CD4-positive, alpha-beta memory T cell (primary cell): Measurements from ENCODE around the gene MAN1C1. TPM values are rescaled to one million over a fixed set of nuclear protein-coding genes. Genes with fewer than 3 reads are reported as not detected.

ENCODE experiments used
- CTCF ChIA-PET: fragments of 350-600 bp; sonication (Branson Sonifier 250); formaldehyde crosslinking; loops from one replicate; lab custom pipeline; 2021; ENCODE audit warnings: inconsistent platforms; ENCODE audit not compliant: partially characterized antibody; lab: Charles Lee
- POLR2A ChIA-PET: fragments of 350-600 bp; sonication (Branson Sonifier 250); formaldehyde crosslinking; loops from one replicate; lab custom pipeline; 2021; ENCODE audit not compliant: partially characterized antibody; lab: Charles Lee
- DNase-seq, 5 donors: peaks; one replicate each; pipeline versions ENCODE4 v3.0.0 to v3.0.0-alpha.2; 2020 to 2022; ENCODE audit warnings: mixed read lengths in 1 of 5
- H3K27ac ChIP-seq: one replicate; pipeline ENCODE4 v1.7.0; 2013; ENCODE audit warnings: low read depth, low read length
- H3K27me3 ChIP-seq: 2 replicates; pipeline ENCODE4 v1.7.0; 2013; ENCODE audit warnings: mild to moderate bottlenecking, low read length, moderate library complexity; ENCODE audit not compliant: insufficient read depth
- H3K36me3 ChIP-seq: 2 replicates; pipeline ENCODE4 v1.7.0; 2013; ENCODE audit warnings: mild to moderate bottlenecking, low read length, moderate library complexity; ENCODE audit not compliant: insufficient read depth
- H3K4me1 ChIP-seq: 2 replicates; pipeline ENCODE4 v1.7.0; 2013; ENCODE audit warnings: mild to moderate bottlenecking, low read length, moderate library complexity; ENCODE audit not compliant: insufficient read depth
- H3K4me3 ChIP-seq, 2 donors: one replicate each; pipeline ENCODE4 v1.7.0; 2013; ENCODE audit warnings: low read length in 2 of 2, mild to moderate bottlenecking in 1 of 2
- H3K9me3 ChIP-seq, 2 donors: one replicate each; pipeline ENCODE4 v1.7.0; 2013; ENCODE audit warnings: low read length in 2 of 2, control low read depth in 1 of 2; ENCODE audit not compliant: control insufficient read depth in 1 of 2
- H3K27ac Mint-ChIP-seq, 7 donors: one replicate each; pipeline ENCODE4 v1.8.0; 2020 to 2021; ENCODE audit warnings: mixed read lengths in 7 of 7, mild to moderate bottlenecking in 6 of 7, inconsistent platforms in 3 of 7, moderate library complexity in 3 of 7
- H3K27me3 Mint-ChIP-seq, 2 donors: one replicate each; pipeline ENCODE4 v1.8.0; 2020 to 2021; ENCODE audit warnings: mixed read lengths in 2 of 2
- H3K36me3 Mint-ChIP-seq, 2 donors: one replicate each; pipeline ENCODE4 v1.8.0; 2020 to 2021; ENCODE audit warnings: mixed read lengths in 2 of 2, inconsistent platforms in 1 of 2, mild to moderate bottlenecking in 1 of 2
- H3K4me1 Mint-ChIP-seq, 4 donors: one replicate each; pipeline ENCODE4 v1.8.0; 2020 to 2021; ENCODE audit warnings: mixed read lengths in 4 of 4, mild to moderate bottlenecking in 1 of 4
- H3K4me3 Mint-ChIP-seq, 8 donors: one replicate each; pipeline ENCODE4 v1.8.0; 2020 to 2021; ENCODE audit warnings: mixed read lengths in 8 of 8, mild to moderate bottlenecking in 7 of 8, moderate library complexity in 6 of 8, inconsistent platforms in 3 of 8
- H3K9me3 Mint-ChIP-seq, 8 donors: one replicate each; pipeline ENCODE4 v1.8.0; 2020 to 2021; ENCODE audit warnings: mixed read lengths in 8 of 8, mild to moderate bottlenecking in 5 of 8, inconsistent platforms in 3 of 8, moderate library complexity in 1 of 8
- intact Hi-C: fragments of 100-400 bp; cut with micrococcal nuclease; formaldehyde crosslinking; loops from one replicate; pipeline ENCODE4 v1.15.1; 2023
- polyA plus RNA-seq, 2 donors: library from polyadenylated mRNA; unstranded; fragments of 300-500 nt; fragmentation: Illumina TruSeq; gene quantifications; one replicate each; pipeline ENCODE4 v1.2.3, GENCODE V29; 2021
- total RNA-seq, 2 experiments: library from RNA; stranded (reverse); gene quantifications; one replicate each; pipeline ENCODE4 v1.2.3, GENCODE V29; 2021

The MAN1C1 gene
- total and polyA plus RNA-seq, 4 experiments from 2014 or later, result 3.6 to 45.1 (median 26.5) TPM

GRCh38 chr1:25623007-25623406 lies 6.4 kb downstream of the MAN1C1 start:
- intact Hi-C loops, result no loop called here
- Mint-ChIP-seq H3K36me3 (peaks cover 9 to 16% of the 10 kb centered on the region in 2 donors), H3K9me3 (peaks cover 0 to 4% (median 0%) of the 10 kb centered on the region in 8 donors), H3K27ac (peak overlapping the region; percentile 18 to 96 (median 83)), H3K4me1 (peaks cover 73 to 96% (median 85%) of the 10 kb centered on the region in 4 donors), H3K27me3 (no peaks in the 10 kb centered on the region), H3K4me3 (peak overlapping the region in 7 of 8 donors; percentile 34 to 99 (median 92))
- DNase-seq, result no peak
- no peaks in the 10 kb centered on the region for H3K9me3 ChIP-seq
- ChIA-PET POLR2A (interaction anchor here (0.6 to 10.7 kb wide), 7 partner anchors 9 to 301 kb away, joined by 3 to 151 read pairs (median 6); no protein-coding TSS in a partner anchor), CTCF (interaction anchor here (0.8 to 8.0 kb wide), 8 partner anchors 9 to 178 kb away, joined by 3 to 46 read pairs (median 4); no protein-coding TSS in a partner anchor)
- no peak overlapping the region for H3K4me3 ChIP-seq
- H3K36me3 ChIP-seq, result no peaks in the 10 kb centered on the region
- peaks cover 75% of the 10 kb centered on the region for H3K4me1 ChIP-seq
- H3K27me3 ChIP-seq, result no peaks in the 10 kb centered on the region
- no peak overlapping the region for H3K27ac ChIP-seq

DNA sequence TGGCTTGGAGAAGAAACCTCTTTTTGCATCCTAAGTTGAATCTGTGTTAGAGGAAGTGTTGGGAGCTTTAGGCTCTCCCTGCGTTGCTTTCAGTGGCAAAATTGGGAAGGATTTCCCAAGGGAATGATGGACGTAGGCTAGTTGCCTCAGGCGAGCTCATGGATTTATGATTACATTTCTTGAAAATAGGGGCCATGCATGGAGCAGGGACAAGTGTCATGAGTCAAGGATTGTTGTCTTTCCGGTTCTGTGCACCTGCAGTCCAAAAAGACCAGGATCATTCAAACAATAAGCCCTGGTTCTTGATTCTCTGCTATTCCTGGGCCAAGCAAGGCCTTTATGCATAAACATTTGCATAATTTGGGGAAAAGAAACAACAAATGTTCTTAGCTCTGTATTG lies 7.1 kb downstream of the MAN1C1 start:
- no peak overlapping the region for H3K27ac ChIP-seq
- POLR2A ChIA-PET, result interaction anchor here (1.1 to 10.7 kb wide), 5 partner anchors 8 to 151 kb away, joined by 6 to 151 read pairs (median 9); no protein-coding TSS in a partner anchor
- Mint-ChIP-seq H3K36me3 (peaks cover 6 to 16% of the 10 kb centered on the region in 2 donors), H3K4me3 (peak overlapping the region in 7 of 8 donors; percentile 45 to 99 (median 56)), H3K9me3 (peaks cover 0 to 4% (median 0%) of the 10 kb centered on the region in 8 donors), H3K27ac (peak overlapping the region in 6 of 7 donors; percentile 20 to 93 (median 60)), H3K4me1 (peaks cover 70 to 92% (median 81%) of the 10 kb centered on the region in 4 donors), H3K27me3 (no peaks in the 10 kb centered on the region)
- H3K4me3 ChIP-seq, result no peak overlapping the region
- no peak for DNase-seq
- intact Hi-C loops, result no loop called here
- CTCF ChIA-PET, result interaction anchor here (1.2 to 8.0 kb wide), 9 partner anchors 8 to 187 kb away, joined by 3 to 46 read pairs (median 5); no protein-coding TSS in a partner anchor
- H3K27me3 ChIP-seq, result no peaks in the 10 kb centered on the region
- H3K36me3 ChIP-seq, result no peaks in the 10 kb centered on the region
- H3K9me3 ChIP-seq, result no peaks in the 10 kb centered on the region
- H3K4me1 ChIP-seq, result peaks cover 72% of the 10 kb centered on the region

- H3K27me3 Mint-ChIP-seq, result no peaks in the 10 kb centered on the region
Observed at GRCh38 chr1:25624156-25624555, 7.6 kb downstream of the MAN1C1 start.

DNA sequence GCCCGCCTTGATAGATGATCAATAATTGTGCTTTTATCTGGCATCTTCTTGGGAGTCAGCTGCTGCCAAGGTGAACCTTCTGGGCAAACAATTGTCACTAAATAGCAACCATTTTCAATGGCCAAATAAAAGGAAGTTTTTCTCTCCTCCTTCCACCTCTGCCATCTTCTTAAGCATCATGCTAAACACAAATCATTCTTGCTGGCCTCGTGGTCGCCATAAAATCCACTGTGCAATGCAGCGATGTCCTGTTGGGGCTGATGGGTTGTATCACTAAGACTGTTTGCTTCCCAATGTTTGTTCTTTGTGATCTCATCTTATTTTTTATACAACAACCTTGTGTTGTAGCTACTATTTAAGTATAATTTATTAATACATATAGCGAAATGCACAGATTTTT lies 8.0 kb downstream of the MAN1C1 start:
- peaks cover 72% of the 10 kb centered on the region for H3K4me1 ChIP-seq
- peaks cover 0 to 4% (median 0%) of the 10 kb centered on the region in 8 donors for H3K9me3 Mint-ChIP-seq
- POLR2A ChIA-PET, result interaction anchor here (0.6 to 10.7 kb wide), 6 partner anchors 16 to 578 kb away, joined by 3 to 151 read pairs (median 4); partner anchors contain the start of genes LDLRAP1 and MTFR1L
- H3K27ac Mint-ChIP-seq, result peak overlapping the region in 6 of 7 donors; percentile 7 to 93 (median 36)
- no peaks in the 10 kb centered on the region for H3K36me3 ChIP-seq
- H3K9me3 ChIP-seq, result no peaks in the 10 kb centered on the region
- no peaks in the 10 kb centered on the region for H3K27me3 ChIP-seq
- H3K27me3 Mint-ChIP-seq, result no peaks in the 10 kb centered on the region
- no peak overlapping the region for H3K4me3 ChIP-seq
- peaks cover 69 to 92% (median 81%) of the 10 kb centered on the region in 4 donors for H3K4me1 Mint-ChIP-seq
- no peak overlapping the region for H3K27ac ChIP-seq
- intact Hi-C loops, result no loop called here
- peaks cover 3 to 16% of the 10 kb centered on the region in 2 donors for H3K36me3 Mint-ChIP-seq
- CTCF ChIA-PET, result interaction anchor here (1.2 to 8.0 kb wide), 7 partner anchors 15 to 186 kb away, joined by 3 to 46 read pairs (median 5); no protein-coding TSS in a partner anchor
- no peak for DNase-seq
- H3K4me3 Mint-ChIP-seq, result peak overlapping the region in 4 of 8 donors; percentile 47 to 75 (median 54)

More at GRCh38 chr1:25624156-25624555, 7.6 kb downstream of the MAN1C1 start:
- peaks cover 6 to 16% of the 10 kb centered on the region in 2 donors for H3K36me3 Mint-ChIP-seq
- peak overlapping the region in 6 of 8 donors; percentile 45 to 99 (median 54) for H3K4me3 Mint-ChIP-seq
- intact Hi-C loops, result no loop called here
- ChIA-PET CTCF (interaction anchor here (1.2 to 8.0 kb wide), 8 partner anchors 15 to 186 kb away, joined by 3 to 46 read pairs (median 4); no protein-coding TSS in a partner anchor), POLR2A (interaction anchor here (0.6 to 10.7 kb wide), 7 partner anchors 16 to 579 kb away, joined by 3 to 151 read pairs (median 6); partner anchors contain the start of genes LDLRAP1 and MTFR1L)
- peak overlapping the region in 4 of 7 donors; percentile 33 to 93 (median 74) for H3K27ac Mint-ChIP-seq
- no peaks in the 10 kb centered on the region for H3K36me3 ChIP-seq
- H3K9me3 Mint-ChIP-seq, result peaks cover 0 to 4% (median 0%) of the 10 kb centered on the region in 8 donors
- no peaks in the 10 kb centered on the region for H3K27me3 ChIP-seq
- H3K27ac ChIP-seq, result no peak overlapping the region
- H3K4me3 ChIP-seq, result no peak overlapping the region
- no peaks in the 10 kb centered on the region for H3K9me3 ChIP-seq
- H3K4me1 Mint-ChIP-seq, result peaks cover 71 to 92% (median 81%) of the 10 kb centered on the region in 4 donors
- H3K4me1 ChIP-seq, result peaks cover 72% of the 10 kb centered on the region
- DNase-seq, result peak in 3 of 5 donors; percentile 19 to 44 (median 33)

DNA sequence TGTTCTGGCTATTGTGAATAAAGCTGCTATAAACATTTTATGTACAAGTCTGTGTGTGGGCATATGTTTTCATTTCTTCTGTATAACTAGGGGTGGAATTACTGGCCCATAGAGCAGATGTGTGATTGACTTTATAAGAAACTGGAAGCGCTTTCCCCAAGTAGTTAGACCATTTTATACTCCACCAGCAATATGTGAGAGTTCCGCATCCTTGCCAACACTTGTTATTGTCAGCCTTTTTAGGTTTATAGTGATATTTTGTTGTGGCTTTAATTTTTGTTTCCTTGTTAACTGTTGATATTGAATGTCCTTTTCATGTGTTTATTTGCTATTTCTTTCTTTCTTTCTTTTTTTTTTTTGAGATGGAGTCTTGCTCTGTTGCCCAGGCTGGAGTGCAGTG lies 9.4 kb downstream of the MAN1C1 start:
- H3K27me3 ChIP-seq, result no peaks in the 10 kb centered on the region
- H3K27ac Mint-ChIP-seq, result peak overlapping the region in 3 of 7 donors; percentile 69 to 82 (median 73)
- peaks cover 0 to 4% (median 0%) of the 10 kb centered on the region in 8 donors for H3K9me3 Mint-ChIP-seq
- intact Hi-C loops, result no loop called here
- peaks cover 62 to 92% (median 77%) of the 10 kb centered on the region in 4 donors for H3K4me1 Mint-ChIP-seq
- no peak overlapping the region for H3K27ac ChIP-seq
- no peak for DNase-seq
- H3K4me3 ChIP-seq, result no peak overlapping the region
- CTCF ChIA-PET, result interaction anchor here (1.2 to 8.0 kb wide), 2 partner anchors 17 to 50 kb away, joined by 3 to 46 read pairs; no protein-coding TSS in a partner anchor
- peaks cover 72% of the 10 kb centered on the region for H3K4me1 ChIP-seq
- no peaks in the 10 kb centered on the region for H3K27me3 Mint-ChIP-seq
- H3K36me3 Mint-ChIP-seq, result peaks cover 3 to 16% of the 10 kb centered on the region in 2 donors
- H3K9me3 ChIP-seq, result no peaks in the 10 kb centered on the region
- POLR2A ChIA-PET, result interaction anchor here (0.8 to 10.7 kb wide), 3 partner anchors 9 to 150 kb away, joined by 3 to 151 read pairs (median 4); partner anchors contain the start of gene MAN1C1
- no peaks in the 10 kb centered on the region for H3K36me3 ChIP-seq
- H3K4me3 Mint-ChIP-seq, result peak overlapping the region in 1 of 8 donors; percentile 28

GRCh38 chr1:25628741-25629421 lies 12.3 kb downstream of the MAN1C1 start:
- no peak overlapping the region for H3K27ac ChIP-seq
- Mint-ChIP-seq H3K36me3 (peaks cover 9 to 16% of the 10 kb centered on the region in 2 donors), H3K4me3 (peak overlapping the region; percentile 49 to 93 (median 63)), H3K27ac (peak overlapping the region; percentile 3 to 85 (median 49)), H3K9me3 (peaks cover 0 to 4% (median 0%) of the 10 kb centered on the region in 8 donors), H3K27me3 (no peaks in the 10 kb centered on the region), H3K4me1 (peaks cover 56 to 92% (median 74%) of the 10 kb centered on the region in 4 donors)
- H3K9me3 ChIP-seq, result no peaks in the 10 kb centered on the region
- DNase-seq, result peak in 2 of 5 donors; percentile 26 to 45
- intact Hi-C loops, result no loop called here
- no peaks in the 10 kb centered on the region for H3K36me3 ChIP-seq
- peaks cover 69% of the 10 kb centered on the region for H3K4me1 ChIP-seq
- CTCF ChIA-PET, result interaction anchor here (1.0 to 2.1 kb wide), 4 partner anchors 10 to 174 kb away, joined by 3 to 10 read pairs (median 4); no protein-coding TSS in a partner anchor
- POLR2A ChIA-PET, result interaction anchor here (1.1 to 2.9 kb wide), 3 partner anchors 12 to 47 kb away, joined by 5 to 14 read pairs (median 7); partner anchors contain the start of gene MAN1C1
- H3K4me3 ChIP-seq, result no peak overlapping the region
- H3K27me3 ChIP-seq, result no peaks in the 10 kb centered on the region
